ENCODE results near the gene DPT.
A peak's percentile ranks its signal among the peaks of the same experiment; 100 is the strongest.

DPT gene

GRCh38 chr1:168697356-168698126 is 31.5 kb downstream of the DPT start:
- no peak for FAIRE-seq

DNA sequence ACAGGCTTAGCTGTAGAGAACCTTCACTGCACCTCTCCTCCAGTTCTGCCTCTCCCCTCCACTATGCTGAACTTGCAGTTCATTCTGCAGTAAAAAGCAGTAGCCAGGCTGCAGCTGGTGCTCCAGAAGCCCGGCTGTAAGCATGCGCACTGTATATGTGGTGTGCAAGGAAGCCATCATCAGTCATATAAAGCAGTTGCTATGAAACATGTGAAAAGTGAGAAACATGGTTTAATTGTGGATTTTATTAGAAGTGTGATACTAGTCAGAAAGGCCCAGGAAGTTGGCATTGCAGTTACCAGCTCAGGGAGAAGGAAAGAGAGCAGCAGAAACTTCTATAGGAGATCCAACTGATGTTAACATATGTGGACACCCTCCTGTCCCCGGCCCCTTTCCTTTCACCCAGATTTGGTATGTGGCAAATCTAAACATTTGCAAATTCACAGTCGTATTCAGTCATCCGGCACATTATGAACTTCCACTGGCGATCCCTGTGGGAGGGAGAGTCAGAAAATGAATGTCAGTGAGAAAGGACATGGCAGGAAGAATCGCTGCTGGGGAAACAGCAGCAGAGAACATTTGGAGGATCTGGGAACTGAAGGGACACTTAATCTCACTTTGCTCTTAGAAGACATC is 32.8 kb downstream of the DPT start:
- no peak for FAIRE-seq

- no peak for FAIRE-seq
Measured at GRCh38 chr1:168693872-168694238, 35.2 kb downstream of the DPT start.

DNA sequence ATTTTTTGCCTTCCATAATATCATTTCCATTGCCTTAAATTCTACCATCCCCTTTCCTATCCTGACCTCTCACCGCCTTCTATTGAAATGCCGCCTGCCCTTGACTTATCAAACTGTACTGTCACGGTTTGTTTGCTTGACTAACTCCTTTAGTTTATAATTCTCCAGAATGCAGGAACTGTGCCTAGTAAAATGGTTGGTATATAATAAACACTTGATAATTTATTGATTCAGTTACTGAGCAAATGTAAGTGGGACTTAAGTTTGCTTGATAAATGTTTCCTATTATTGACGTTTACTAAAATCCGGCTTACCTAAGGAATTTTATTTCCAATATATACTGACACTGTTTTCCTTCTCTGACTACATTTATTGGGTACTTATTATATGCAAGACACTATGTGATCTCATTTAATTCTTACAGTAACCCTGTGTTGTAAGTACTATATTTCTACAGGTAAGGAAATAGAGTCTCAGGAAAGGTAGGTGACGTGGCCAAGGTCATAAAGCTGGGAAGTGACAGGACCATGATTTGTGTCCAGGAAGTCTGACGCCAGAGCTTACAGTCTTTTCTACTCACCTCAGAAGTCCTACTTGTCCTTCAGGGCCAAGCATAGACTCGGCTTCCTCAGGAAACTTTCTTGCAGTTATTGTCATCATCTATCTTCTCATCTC is 35.7 kb downstream of the DPT start:
- no peak for FAIRE-seq

- no peak for FAIRE-seq
Measured at GRCh38 chr1:168692472-168692871, 36.5 kb downstream of the DPT start.

- no peak for FAIRE-seq
Measured at GRCh38 chr1:168691541-168691940, 37.5 kb downstream of the DPT start.

DNA sequence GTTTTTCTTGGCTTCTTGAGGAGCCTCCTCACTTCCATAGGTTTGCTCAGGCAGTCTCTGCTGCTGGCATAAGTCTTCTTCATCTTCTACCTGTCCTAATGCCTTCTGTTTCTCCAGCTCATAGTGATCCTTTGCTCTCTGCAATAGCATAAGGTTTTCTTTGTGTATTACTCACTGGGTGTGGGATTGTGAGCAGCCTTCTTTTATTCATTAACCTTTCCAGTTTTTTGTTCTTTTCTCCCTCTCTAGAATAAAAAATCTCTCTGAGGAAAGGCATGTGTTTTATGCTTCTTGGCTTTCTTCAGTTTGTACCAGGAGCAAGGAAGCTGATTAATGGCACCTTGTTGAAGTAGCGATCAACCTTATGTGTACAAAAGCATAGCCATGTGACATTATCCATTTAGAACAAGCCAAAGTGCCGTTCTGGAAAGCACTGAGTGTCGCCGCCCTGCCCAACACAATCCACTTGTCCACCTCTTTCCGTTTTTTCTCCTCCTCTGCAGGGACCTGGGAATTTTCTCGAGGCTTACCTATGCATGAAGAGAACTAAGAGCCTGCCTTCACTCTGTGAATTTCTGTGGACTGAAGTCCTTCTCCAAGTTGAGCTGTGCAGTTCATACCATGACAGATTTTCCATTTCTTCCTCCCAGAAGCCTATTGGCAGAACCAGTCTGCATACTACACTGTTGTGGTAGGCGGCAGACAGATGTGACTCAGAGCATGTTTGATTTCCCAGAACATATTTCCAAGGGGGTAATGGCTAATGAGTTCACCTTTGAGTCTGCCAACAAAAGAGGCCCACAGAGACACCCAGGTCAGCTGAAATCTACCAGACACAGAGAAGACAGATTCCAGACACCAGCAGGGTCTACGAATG is 39.0 kb downstream of the DPT start:
- FAIRE-seq: peak; percentile 97

DNA sequence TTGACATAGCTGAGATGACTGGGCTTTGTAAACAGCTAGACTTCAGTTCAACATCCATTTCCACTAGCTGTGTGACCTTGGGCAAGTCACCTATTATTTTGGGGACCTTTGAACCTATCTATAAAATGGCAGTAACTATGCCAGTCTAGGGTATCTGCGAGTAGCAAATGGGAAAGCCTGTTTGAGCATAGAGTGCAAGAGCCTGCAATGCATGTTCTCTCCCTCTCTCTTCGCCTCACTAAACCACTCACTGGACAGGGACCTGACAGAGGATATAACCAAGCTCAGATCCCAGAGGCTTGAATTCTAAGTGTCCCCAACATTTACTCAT is 39.7 kb downstream of the DPT start:
- no peak for FAIRE-seq

DNA sequence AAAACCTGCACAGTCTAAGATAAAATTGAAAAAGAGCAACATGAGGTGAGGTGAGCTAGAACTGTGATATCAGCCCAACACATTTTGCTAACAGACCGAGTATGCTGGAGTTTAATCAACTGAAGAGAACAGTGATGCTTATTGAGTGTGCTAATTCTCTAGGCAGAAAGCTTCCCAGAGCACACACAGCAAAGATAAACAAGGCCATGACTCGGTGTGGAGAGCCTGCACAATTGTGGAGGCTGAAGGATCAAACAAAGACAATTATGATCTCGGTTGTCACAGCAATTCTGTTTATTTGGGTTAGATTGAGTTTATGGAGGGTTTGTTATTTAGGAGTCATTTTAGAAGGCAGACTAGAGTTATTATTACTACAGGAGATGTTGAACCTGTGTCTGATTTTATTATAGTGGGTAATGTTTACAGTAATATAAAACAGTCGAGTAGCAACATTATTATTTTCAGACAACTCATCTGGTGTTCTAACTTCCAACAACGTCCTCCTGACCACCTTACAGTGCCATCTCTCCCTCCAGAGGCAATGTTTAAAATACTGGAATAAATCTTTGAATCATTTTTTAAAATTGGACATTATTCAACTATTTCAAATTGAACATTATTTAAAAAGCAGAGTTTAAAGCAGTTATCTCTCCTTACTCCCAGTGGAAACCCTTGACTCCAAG is 40.2 kb downstream of the DPT start:
- FAIRE-seq: peak; percentile 99

DNA sequence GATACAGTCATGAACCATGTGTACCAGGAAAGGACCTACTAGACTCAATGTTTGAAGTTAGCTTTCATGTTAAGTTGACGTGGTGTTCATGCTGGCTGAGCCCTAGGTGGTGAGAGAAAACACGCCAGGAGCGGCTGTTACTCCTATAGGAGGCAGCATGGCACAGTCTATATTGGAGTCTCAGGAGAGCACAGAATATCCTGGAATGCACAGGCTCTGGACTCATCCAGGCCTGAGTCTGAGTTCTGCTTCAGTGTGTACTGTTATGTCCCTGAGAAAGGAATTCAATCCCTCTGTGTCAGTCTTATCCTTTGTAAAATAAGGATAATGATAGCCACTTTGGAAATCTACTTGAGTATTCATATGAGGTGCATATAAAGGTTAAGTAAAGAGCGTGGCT is 41.2 kb downstream of the DPT start:
- no peak for FAIRE-seq

- FAIRE-seq: peak; percentile 99
Measured at GRCh38 chr1:168686666-168687065, 42.3 kb downstream of the DPT start.

- no peak for FAIRE-seq
Measured at GRCh38 chr1:168683871-168684270, 45.1 kb downstream of the DPT start.

DNA sequence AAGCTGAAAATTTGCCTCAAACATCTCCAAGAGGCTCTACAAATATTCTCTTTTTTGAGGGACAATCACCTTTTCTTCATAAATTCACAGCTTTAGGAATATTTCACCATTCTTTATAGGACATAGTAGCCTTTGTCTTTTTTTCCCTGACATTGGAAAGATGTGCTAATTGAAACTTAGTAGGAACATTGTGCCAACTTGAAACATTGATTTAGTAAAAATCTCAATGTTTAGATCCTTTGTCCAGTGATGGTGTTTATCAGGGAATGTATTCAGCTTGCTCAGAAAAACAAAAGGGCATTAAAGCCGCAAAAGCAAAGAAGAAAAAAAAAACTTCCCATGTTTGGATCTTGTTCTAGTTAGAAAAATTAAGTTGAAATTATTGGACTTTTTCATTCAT is 52.1 kb downstream of the DPT start:
- no peak for FAIRE-seq

- no peak for FAIRE-seq
Measured at GRCh38 chr1:168676029-168676812, 52.8 kb downstream of the DPT start.

DNA sequence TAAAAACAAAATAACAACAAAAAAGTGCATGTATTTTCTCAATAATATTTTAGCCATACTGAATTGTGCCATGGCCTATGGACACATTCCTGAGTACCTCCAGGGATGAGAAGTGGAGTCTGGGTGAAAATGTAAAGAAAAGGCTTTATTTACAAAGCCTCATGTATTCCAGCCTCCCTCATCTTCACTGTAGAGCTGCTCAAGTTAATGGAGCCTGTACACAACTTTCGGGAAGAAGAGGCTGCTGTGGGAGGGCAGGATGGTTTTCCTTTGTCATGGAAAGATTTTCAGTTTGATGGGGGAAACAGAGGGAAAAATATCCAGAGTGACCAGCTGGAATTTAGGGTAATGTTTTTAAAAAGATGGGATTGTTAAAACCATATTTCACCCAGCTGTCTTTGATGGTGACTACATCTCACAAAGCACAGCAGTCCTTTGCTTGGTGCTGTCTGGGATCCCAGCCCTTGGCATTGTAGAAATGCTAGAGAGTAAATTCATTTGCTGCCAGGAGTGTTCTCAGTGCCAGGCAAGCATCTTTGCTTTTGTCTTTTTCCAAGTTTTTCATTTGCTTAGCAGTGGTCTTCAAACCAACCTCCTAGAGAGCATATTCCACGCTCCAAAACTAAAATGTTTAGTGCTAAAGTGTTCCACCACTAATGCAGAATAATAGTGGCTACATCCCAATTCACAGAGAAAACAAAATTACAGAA is 54.9 kb downstream of the DPT start:
- no peak for FAIRE-seq

GRCh38 chr1:168672278-168672677 is 56.7 kb downstream of the DPT start:
- FAIRE-seq: no peak

DNA sequence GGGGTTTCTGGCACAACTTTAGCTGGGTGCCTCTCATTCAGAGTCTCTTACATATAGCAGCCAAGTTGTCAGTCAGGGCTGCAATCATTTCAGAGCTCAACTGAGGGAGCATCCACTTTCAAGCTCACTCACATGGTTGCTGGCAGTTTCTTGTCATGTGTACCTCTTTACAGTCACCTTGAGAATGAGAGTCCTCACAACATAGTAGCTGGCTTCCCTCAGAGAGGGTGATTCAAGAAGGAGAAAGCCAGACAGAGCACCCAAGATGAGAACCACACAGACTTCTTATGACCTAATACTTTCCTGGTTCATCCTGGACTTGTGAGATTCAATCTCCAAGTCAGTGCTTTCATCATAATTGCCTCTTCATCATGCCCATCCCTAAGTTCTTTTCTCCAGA is 57.2 kb downstream of the DPT start:
- FAIRE-seq: no peak

DNA sequence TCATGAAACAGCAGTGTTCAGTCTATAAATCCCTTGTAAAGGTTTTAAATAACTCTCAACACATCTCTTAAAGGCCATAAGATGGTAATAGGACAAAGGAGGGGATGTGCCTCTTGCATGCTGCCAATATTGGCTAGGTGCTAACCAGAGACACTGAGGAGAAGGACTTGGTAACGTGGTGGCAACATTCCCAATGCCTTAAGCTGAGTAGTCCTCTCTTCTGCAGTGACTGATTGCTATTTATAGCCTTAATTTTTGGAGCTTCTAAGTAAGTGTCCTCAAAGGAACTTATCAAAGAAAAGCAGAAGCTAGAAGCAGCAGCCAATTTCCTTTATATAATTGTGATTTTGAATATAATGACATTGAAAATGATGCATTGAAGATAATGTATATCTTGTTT is 63.0 kb downstream of the DPT start:
- FAIRE-seq: no peak

DNA sequence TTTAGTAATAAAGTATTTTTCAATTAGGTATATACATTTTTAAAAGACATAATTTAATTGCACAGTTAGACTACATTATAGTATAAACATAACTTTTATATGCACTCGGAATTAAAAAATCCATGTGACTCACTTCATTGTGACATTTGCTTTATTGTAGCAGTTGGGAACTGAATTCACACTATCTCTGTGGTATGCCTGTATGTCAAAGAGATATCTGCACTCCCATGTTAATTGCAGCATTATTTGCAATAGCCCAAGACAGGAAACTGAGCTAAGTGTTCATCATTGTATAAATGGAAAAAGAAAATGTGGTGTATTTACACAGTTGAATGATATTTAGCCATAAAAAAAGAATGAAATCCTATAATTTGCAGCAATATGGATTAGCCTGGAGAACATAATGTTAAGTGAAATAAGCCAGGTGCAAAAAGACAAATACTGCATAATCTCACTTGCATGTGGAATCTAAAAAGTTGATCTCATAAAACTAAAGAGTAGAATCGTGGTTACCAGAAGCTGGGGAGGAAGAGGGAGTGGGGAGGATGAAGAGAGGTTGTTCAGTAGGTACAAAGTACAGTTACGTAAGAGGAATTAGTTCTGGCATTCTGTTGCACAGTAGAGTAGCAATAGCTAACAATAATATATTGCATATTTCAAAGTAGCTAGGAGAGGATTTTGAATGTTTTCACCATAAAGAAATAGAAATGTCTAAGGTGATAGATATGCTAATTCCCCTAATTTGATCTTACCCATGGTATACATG is 64.8 kb downstream of the DPT start:
- FAIRE-seq: no peak

DNA sequence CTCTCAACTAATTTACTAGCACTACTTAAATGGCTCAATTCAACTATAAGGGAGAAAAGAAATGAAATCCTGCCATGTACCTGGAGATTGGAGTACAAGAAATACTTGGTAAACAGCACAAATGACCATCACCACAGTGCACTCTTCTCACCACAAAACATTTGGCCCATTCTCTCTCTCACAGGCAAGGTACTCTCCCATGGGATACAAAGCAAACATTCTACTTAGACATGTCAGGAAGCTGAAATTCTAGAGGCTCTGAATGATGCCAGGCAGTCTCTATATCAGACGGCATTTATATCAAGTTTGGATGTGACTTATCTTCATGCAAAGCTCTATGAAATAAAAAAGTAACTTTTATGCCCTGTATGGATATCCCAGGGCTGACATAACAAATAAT is 72.5 kb downstream of the DPT start:
- no peak for FAIRE-seq

Data from islet of Langerhans (tissue), 1 donor.